ENCODE data around the gene NPAS2. TPM values are rescaled to one million over a fixed set of nuclear protein-coding genes. Genes with fewer than 3 reads are reported as not detected.

The NPAS2 gene
- total RNA-seq, 1 experiment from 2014 or later: 142 TPM

- no peak overlapping the region for H3K27ac Mint-ChIP-seq (ENCODE audit: unreplicated experiment)
- intact Hi-C loops (cut with micrococcal nuclease; ENCODE audit: unreplicated experiment): no loop called here
- DNase-seq: no peak
- no peak for TF ChIP-seq CTCF (IDR thresholded peaks at IDR 0.05; ENCODE audit: unreplicated experiment)
- H3K27me3 Mint-ChIP-seq (ENCODE audit: unreplicated experiment): no peaks in the 10 kb centered on the region
- H3K9me3 Mint-ChIP-seq (ENCODE audit: low read depth, unreplicated experiment): peaks cover 4% of the 10 kb centered on the region
- CTCF ChIA-PET: no interaction called here
- peaks cover 30% of the 10 kb centered on the region for H3K4me1 Mint-ChIP-seq (ENCODE audit: low read depth, unreplicated experiment)
- no peak overlapping the region for H3K4me3 Mint-ChIP-seq (ENCODE audit: low read depth, unreplicated experiment)
- no TSS peak for BruUV-seq (replicated peaks)
- peaks cover 6% of the 10 kb centered on the region for H3K36me3 Mint-ChIP-seq (ENCODE audit: insufficient read depth, unreplicated experiment)
Measured at GRCh38 chr2:100812116-100812515, 7.8 kb upstream of the NPAS2 start.

GRCh38 chr2:100812573-100812972 is 7.4 kb upstream of the NPAS2 start:
- intact Hi-C loops (cut with micrococcal nuclease; ENCODE audit: unreplicated experiment): no loop called here
- Mint-ChIP-seq H3K27ac (ENCODE audit: unreplicated experiment) (no peak overlapping the region), H3K4me3 (ENCODE audit: low read depth, unreplicated experiment) (no peak overlapping the region), H3K9me3 (ENCODE audit: low read depth, unreplicated experiment) (peaks cover 4% of the 10 kb centered on the region), H3K27me3 (ENCODE audit: unreplicated experiment) (no peaks in the 10 kb centered on the region), H3K4me1 (ENCODE audit: low read depth, unreplicated experiment) (peaks cover 35% of the 10 kb centered on the region), H3K36me3 (ENCODE audit: insufficient read depth, unreplicated experiment) (peaks cover 7% of the 10 kb centered on the region)
- no peak for DNase-seq
- no peak for TF ChIP-seq CTCF (IDR thresholded peaks at IDR 0.05; ENCODE audit: unreplicated experiment)
- CTCF ChIA-PET: no interaction called here
- BruUV-seq (replicated peaks): no TSS peak

GRCh38 chr2:100813527-100813926 is 6.4 kb upstream of the NPAS2 start:
- CTCF ChIA-PET: no interaction called here
- no peak for TF ChIP-seq CTCF (IDR thresholded peaks at IDR 0.05; ENCODE audit: unreplicated experiment)

GRCh38 chr2:100814043-100814442 is 5.9 kb upstream of the NPAS2 start:
- Mint-ChIP-seq H3K36me3 (ENCODE audit: insufficient read depth, unreplicated experiment) (peaks cover 22% of the 10 kb centered on the region), H3K9me3 (ENCODE audit: low read depth, unreplicated experiment) (peaks cover 4% of the 10 kb centered on the region), H3K4me3 (ENCODE audit: low read depth, unreplicated experiment) (no peak overlapping the region), H3K4me1 (ENCODE audit: low read depth, unreplicated experiment) (peaks cover 43% of the 10 kb centered on the region), H3K27ac (ENCODE audit: unreplicated experiment) (no peak overlapping the region), H3K27me3 (ENCODE audit: unreplicated experiment) (no peaks in the 10 kb centered on the region)
- intact Hi-C loops (cut with micrococcal nuclease; ENCODE audit: unreplicated experiment): no loop called here
- no peak for DNase-seq
- TF ChIP-seq CTCF (IDR thresholded peaks at IDR 0.05; ENCODE audit: unreplicated experiment): no peak
- no TSS peak for BruUV-seq (replicated peaks)
- CTCF ChIA-PET: no interaction called here

More at GRCh38 chr2:100813527-100813926, 6.4 kb upstream of the NPAS2 start:
- Mint-ChIP-seq H3K27me3 (ENCODE audit: unreplicated experiment) (no peaks in the 10 kb centered on the region), H3K4me1 (ENCODE audit: low read depth, unreplicated experiment) (peaks cover 43% of the 10 kb centered on the region), H3K27ac (ENCODE audit: unreplicated experiment) (no peak overlapping the region), H3K4me3 (ENCODE audit: low read depth, unreplicated experiment) (no peak overlapping the region), H3K9me3 (ENCODE audit: low read depth, unreplicated experiment) (peaks cover 4% of the 10 kb centered on the region), H3K36me3 (ENCODE audit: insufficient read depth, unreplicated experiment) (peaks cover 17% of the 10 kb centered on the region)
- no TSS peak for BruUV-seq (replicated peaks)
- no peak for DNase-seq
- intact Hi-C loops (cut with micrococcal nuclease; ENCODE audit: unreplicated experiment): no loop called here
